ENCODE data around the gene ABCA4.

Gene ABCA4

GRCh38 chr1:93976711-93977597, 144.0 kb downstream of the ABCA4 start:
- TF ChIP-seq POLR2A (IDR thresholded peaks at IDR 0.05; ENCODE audit: low read depth, low read length), result no peak
- no peak for TF ChIP-seq TAF1 (IDR thresholded peaks at IDR 0.05; ENCODE audit: borderline replicate concordance, low read depth, low read length)
- TF ChIP-seq POLR2AphosphoS5 (IDR thresholded peaks at IDR 0.05; ENCODE audit: low read depth, low read length), result no peak
- FAIRE-seq (no peak), DNase-seq (ENCODE audit: insufficient read length) (no peak)

- FAIRE-seq, result no peak
- TF ChIP-seq TAF1 (IDR thresholded peaks at IDR 0.05; ENCODE audit: borderline replicate concordance, low read depth, low read length), result no peak
- TF ChIP-seq POLR2A (IDR thresholded peaks at IDR 0.05; ENCODE audit: low read depth, low read length), result no peak
- TF ChIP-seq POLR2AphosphoS5 (IDR thresholded peaks at IDR 0.05; ENCODE audit: low read depth, low read length), result no peak
- no peak for DNase-seq (ENCODE audit: insufficient read length)
Measured at GRCh38 chr1:93976291-93976690, 144.7 kb downstream of the ABCA4 start.

- FAIRE-seq (no peak), DNase-seq (ENCODE audit: insufficient read length) (no peak)
- TF ChIP-seq TAF1 (IDR thresholded peaks at IDR 0.05; ENCODE audit: borderline replicate concordance, low read depth, low read length), result no peak
- TF ChIP-seq POLR2AphosphoS5 (IDR thresholded peaks at IDR 0.05; ENCODE audit: low read depth, low read length), result no peak
- no peak for TF ChIP-seq POLR2A (IDR thresholded peaks at IDR 0.05; ENCODE audit: low read depth, low read length)
Measured at GRCh38 chr1:93972341-93972740, 148.6 kb downstream of the ABCA4 start.

- TF ChIP-seq POLR2AphosphoS5 (IDR thresholded peaks at IDR 0.05; ENCODE audit: low read depth, low read length) (no peak), TAF1 (IDR thresholded peaks at IDR 0.05; ENCODE audit: borderline replicate concordance, low read depth, low read length) (no peak), POLR2A (IDR thresholded peaks at IDR 0.05; ENCODE audit: low read depth, low read length) (no peak)
- DNase-seq (ENCODE audit: insufficient read length), result no peak
- no peak for FAIRE-seq
Measured at GRCh38 chr1:93969887-93970286, 151.1 kb downstream of the ABCA4 start.

- DNase-seq (ENCODE audit: insufficient read length), result no peak
- TF ChIP-seq POLR2A (IDR thresholded peaks at IDR 0.05; ENCODE audit: low read depth, low read length) (no peak), TAF1 (IDR thresholded peaks at IDR 0.05; ENCODE audit: borderline replicate concordance, low read depth, low read length) (no peak)
- no peak for FAIRE-seq
Measured at GRCh38 chr1:93969371-93969770, 151.6 kb downstream of the ABCA4 start.

- TF ChIP-seq POLR2A (IDR thresholded peaks at IDR 0.05; ENCODE audit: low read depth, low read length), result no peak
- TF ChIP-seq TAF1 (IDR thresholded peaks at IDR 0.05; ENCODE audit: borderline replicate concordance, low read depth, low read length), result no peak
- TF ChIP-seq POLR2AphosphoS5 (IDR thresholded peaks at IDR 0.05; ENCODE audit: low read depth, low read length), result no peak
- DNase-seq (ENCODE audit: insufficient read length), result no peak
- no peak for FAIRE-seq
Measured at GRCh38 chr1:93967306-93967705, 153.6 kb downstream of the ABCA4 start.

GRCh38 chr1:93965888-93966287, 155.1 kb downstream of the ABCA4 start:
- DNase-seq (ENCODE audit: insufficient read length), result no peak
- TF ChIP-seq POLR2AphosphoS5 (IDR thresholded peaks at IDR 0.05; ENCODE audit: low read depth, low read length), result no peak
- no peak for TF ChIP-seq TAF1 (IDR thresholded peaks at IDR 0.05; ENCODE audit: borderline replicate concordance, low read depth, low read length)
- TF ChIP-seq POLR2A (IDR thresholded peaks at IDR 0.05; ENCODE audit: low read depth, low read length), result no peak
- no peak for FAIRE-seq

- DNase-seq (ENCODE audit: insufficient read length), result no peak
- TF ChIP-seq POLR2A (IDR thresholded peaks at IDR 0.05; ENCODE audit: low read depth, low read length) (no peak), TAF1 (IDR thresholded peaks at IDR 0.05; ENCODE audit: borderline replicate concordance, low read depth, low read length) (no peak), POLR2AphosphoS5 (IDR thresholded peaks at IDR 0.05; ENCODE audit: low read depth, low read length) (no peak)
- FAIRE-seq, result no peak
Measured at GRCh38 chr1:93965256-93965655, 155.7 kb downstream of the ABCA4 start.

- DNase-seq (ENCODE audit: insufficient read length) (no peak), FAIRE-seq (no peak)
- TF ChIP-seq POLR2A (IDR thresholded peaks at IDR 0.05; ENCODE audit: low read depth, low read length), result no peak
- no peak for TF ChIP-seq POLR2AphosphoS5 (IDR thresholded peaks at IDR 0.05; ENCODE audit: low read depth, low read length)
- no peak for TF ChIP-seq TAF1 (IDR thresholded peaks at IDR 0.05; ENCODE audit: borderline replicate concordance, low read depth, low read length)
Measured at GRCh38 chr1:93964777-93965200, 156.2 kb downstream of the ABCA4 start.

- no peak for FAIRE-seq
- DNase-seq (ENCODE audit: insufficient read length), result no peak
- TF ChIP-seq POLR2AphosphoS5 (IDR thresholded peaks at IDR 0.05; ENCODE audit: low read depth, low read length), result no peak
- no peak for TF ChIP-seq TAF1 (IDR thresholded peaks at IDR 0.05; ENCODE audit: borderline replicate concordance, low read depth, low read length)
- TF ChIP-seq POLR2A (IDR thresholded peaks at IDR 0.05; ENCODE audit: low read depth, low read length), result no peak
Measured at GRCh38 chr1:93964096-93964776, 156.7 kb downstream of the ABCA4 start.

GRCh38 chr1:93963585-93963984, 157.4 kb downstream of the ABCA4 start:
- TF ChIP-seq POLR2AphosphoS5 (IDR thresholded peaks at IDR 0.05; ENCODE audit: low read depth, low read length), result no peak
- no peak for TF ChIP-seq TAF1 (IDR thresholded peaks at IDR 0.05; ENCODE audit: borderline replicate concordance, low read depth, low read length)
- TF ChIP-seq POLR2A (IDR thresholded peaks at IDR 0.05; ENCODE audit: low read depth, low read length), result no peak
- DNase-seq (ENCODE audit: insufficient read length), result no peak
- no peak for FAIRE-seq

GRCh38 chr1:93961906-93962305, 159.0 kb downstream of the ABCA4 start:
- FAIRE-seq (no peak), DNase-seq (ENCODE audit: insufficient read length) (no peak)
- no peak for TF ChIP-seq TAF1 (IDR thresholded peaks at IDR 0.05; ENCODE audit: borderline replicate concordance, low read depth, low read length)
- TF ChIP-seq POLR2A (IDR thresholded peaks at IDR 0.05; ENCODE audit: low read depth, low read length), result no peak
- no peak for TF ChIP-seq POLR2AphosphoS5 (IDR thresholded peaks at IDR 0.05; ENCODE audit: low read depth, low read length)
